ENCODE measurements around the gene MYNN.

The MYNN gene

GRCh38 chr3:169835533-169835932, 62.3 kb downstream of the MYNN start:
- DNase-seq (ENCODE audit: low spot score): no peak

- DNase-seq (ENCODE audit: low spot score): no peak
Observed at GRCh38 chr3:169836078-169836941, 63.1 kb downstream of the MYNN start.

GRCh38 chr3:169836942-169837275, 63.7 kb downstream of the MYNN start:
- no peak for DNase-seq (ENCODE audit: low spot score)

- DNase-seq (ENCODE audit: low spot score): no peak
Observed at GRCh38 chr3:169838511-169839030, 65.4 kb downstream of the MYNN start.

Data from AG08395 (cell line).